GM13977 (cell line): ENCODE results near the gene TRNP1.

Experiments
- DNase-seq: peaks from one replicate; pipeline ENCODE4 v3.0.0; 2012; ENCODE audit warnings: low spot score
- CTCF ChIP-seq: IDR thresholded peaks from 2 replicates; pipeline ENCODE4 v1.5.1; 2012; ENCODE audit warnings: mild to moderate bottlenecking, control low read depth; ENCODE audit not compliant: insufficient read depth; ENCODE audit errors: extremely low read depth, missing control alignments
- in situ Hi-C: fragments of 300-500 bp; cut with MboI; formaldehyde crosslinking; loops from one replicate; pipeline ENCODE4 v1.12.0; 2022; ENCODE audit warnings: low sequenced_read_pairs, low pct_unique_long_range_greater_than_20kb, mixed read lengths, inconsistent platforms; ENCODE audit not compliant: unreplicated experiment

The TRNP1 gene

GRCh38 chr1:27036718-27037117 is 43.2 kb downstream of the TRNP1 start:
- in situ Hi-C loops = no loop called here

GRCh38 chr1:27037518-27037917 is 44.0 kb downstream of the TRNP1 start:
- TF ChIP-seq CTCF = no peak
- DNase-seq = no peak
- in situ Hi-C loops = no loop called here

More at GRCh38 chr1:27036718-27037117, 43.2 kb downstream of the TRNP1 start:
- no peak for TF ChIP-seq CTCF
- DNase-seq = no peak

GRCh38 chr1:27038020-27038419 is 44.5 kb downstream of the TRNP1 start:
- no peak for TF ChIP-seq CTCF
- in situ Hi-C loops = no loop called here
- DNase-seq = no peak

- no peak for DNase-seq
- in situ Hi-C loops = loop anchor here (10.0 kb wide), 1 partner anchor 52 kb away; no protein-coding TSS in a partner anchor
- no peak for TF ChIP-seq CTCF
These were observed 49.2 kb downstream of the TRNP1 start for GRCh38 chr1:27042670-27043069.

- TF ChIP-seq CTCF = peak; percentile 96
- in situ Hi-C loops = loop anchor here (10.0 kb wide), 1 partner anchor 50 kb away; no protein-coding TSS in a partner anchor
- DNase-seq = peak; percentile 85
These were observed 51.2 kb downstream of the TRNP1 start for GRCh38 chr1:27044613-27045151.

GRCh38 chr1:27045973-27046558 is 52.6 kb downstream of the TRNP1 start:
- TF ChIP-seq CTCF = peak; percentile 95
- peak; percentile 80 for DNase-seq
- in situ Hi-C loops = loop anchor here (10.0 kb wide), 1 partner anchor 49 kb away; no protein-coding TSS in a partner anchor
